Large intestine (tissue), 3 donors: ENCODE results near the gene UMAD1. TPM values are rescaled to one million over a fixed set of nuclear protein-coding genes. Genes with fewer than 3 reads are reported as not detected.

ENCODE experiments used
- DNase-seq, 2 donors: peaks; one replicate each; pipeline versions ENCODE4 v3.0.0 to v3.0.0-alpha.2; 2013
- H3K27ac ChIP-seq: one replicate; pipeline ENCODE4 v1.5.1; 2013; ENCODE audit warnings: low read length
- H3K27me3 ChIP-seq: 2 replicates; pipeline ENCODE4 v1.6.1; 2013; ENCODE audit warnings: low read length; ENCODE audit not compliant: control insufficient read depth, insufficient read depth
- H3K36me3 ChIP-seq: 2 replicates; pipeline ENCODE4 v1.6.1; 2013; ENCODE audit warnings: low read length; ENCODE audit not compliant: control insufficient read depth, insufficient read depth
- H3K4me1 ChIP-seq: one replicate; pipeline ENCODE4 v1.6.1; 2013; ENCODE audit warnings: low read length; ENCODE audit not compliant: control insufficient read depth, insufficient read depth
- H3K4me3 ChIP-seq: one replicate; pipeline ENCODE4 v1.5.1; 2013; ENCODE audit warnings: low read length
- H3K9me3 ChIP-seq: one replicate; pipeline ENCODE4 v1.6.1; 2013; ENCODE audit warnings: mild to moderate bottlenecking, low read depth, low read length, moderate library complexity; ENCODE audit not compliant: control insufficient read depth
- WGBS: methylation state at CpG from one replicate; pipeline ENCODE4 v1.1.5; 2013; ENCODE audit warnings: low lambda C conversion rate; ENCODE audit not compliant: insufficient coverage; 5-methylcytosine and 5-hydroxymethylcytosine counted together
- polyA plus RNA-seq: library from polyadenylated mRNA; unstranded; fragments of 120-200 nt; gene quantifications from one replicate; pipeline ENCODE4 v1.2.1, GENCODE V29; 2013

UMAD1 gene
- polyA plus RNA-seq, 1 donor: 17.5 TPM

- Histone ChIP-seq H3K9me3 (no peaks in the 10 kb centered on the region), H3K27ac (no peak overlapping the region), H3K4me1 (no peaks in the 10 kb centered on the region), H3K27me3 (no peaks in the 10 kb centered on the region), H3K4me3 (no peak overlapping the region), H3K36me3 (no peaks in the 10 kb centered on the region)
- peak; percentile 20 to 72 for DNase-seq
- no CpG with 5 or more reads among the region's 4 CpGs for WGBS
Measured at GRCh38 chr7:7895754-7896153, 255.2 kb downstream of the UMAD1 start.

GRCh38 chr7:7897509-7897908, 257.0 kb downstream of the UMAD1 start:
- no peaks in the 10 kb centered on the region for H3K36me3 ChIP-seq
- no peak for DNase-seq
- 82% methylated on average over 1 of the region's 2 CpGs for WGBS
- H3K4me3 ChIP-seq: no peak overlapping the region
- H3K9me3 ChIP-seq: no peaks in the 10 kb centered on the region
- no peaks in the 10 kb centered on the region for H3K27me3 ChIP-seq
- no peak overlapping the region for H3K27ac ChIP-seq
- no peaks in the 10 kb centered on the region for H3K4me1 ChIP-seq

- WGBS: 61% methylated on average over 2 of the region's 4 CpGs
- H3K27me3 ChIP-seq: no peaks in the 10 kb centered on the region
Measured at GRCh38 chr7:7897949-7898515, 257.5 kb downstream of the UMAD1 start.

GRCh38 chr7:7902845-7903244, 262.3 kb downstream of the UMAD1 start:
- Histone ChIP-seq H3K4me1 (no peaks in the 10 kb centered on the region), H3K9me3 (no peaks in the 10 kb centered on the region), H3K27ac (no peak overlapping the region), H3K4me3 (no peak overlapping the region), H3K36me3 (no peaks in the 10 kb centered on the region), H3K27me3 (no peaks in the 10 kb centered on the region)
- WGBS: no CpG with 5 or more reads among the region's 2 CpGs
- DNase-seq: no peak

More at GRCh38 chr7:7897949-7898515, 257.5 kb downstream of the UMAD1 start:
- no peak for DNase-seq
- Histone ChIP-seq H3K4me1 (no peaks in the 10 kb centered on the region), H3K9me3 (no peaks in the 10 kb centered on the region), H3K27ac (no peak overlapping the region), H3K36me3 (no peaks in the 10 kb centered on the region), H3K4me3 (no peak overlapping the region)

GRCh38 chr7:7907306-7907705, 266.8 kb downstream of the UMAD1 start:
- H3K36me3 ChIP-seq: no peaks in the 10 kb centered on the region
- no peak for DNase-seq
- no peaks in the 10 kb centered on the region for H3K9me3 ChIP-seq
- H3K4me1 ChIP-seq: no peaks in the 10 kb centered on the region
- H3K4me3 ChIP-seq: no peak overlapping the region
- WGBS: 100% methylated on average over 1 of the region's 2 CpGs
- H3K27me3 ChIP-seq: no peaks in the 10 kb centered on the region
- no peak overlapping the region for H3K27ac ChIP-seq

- Histone ChIP-seq H3K9me3 (no peaks in the 10 kb centered on the region), H3K36me3 (no peaks in the 10 kb centered on the region)
- 47% methylated on average over 2 of the region's 3 CpGs for WGBS
Measured at GRCh38 chr7:7908622-7909145, 268.1 kb downstream of the UMAD1 start.

GRCh38 chr7:7909376-7909775, 268.8 kb downstream of the UMAD1 start:
- Histone ChIP-seq H3K9me3 (no peaks in the 10 kb centered on the region), H3K36me3 (no peaks in the 10 kb centered on the region), H3K27me3 (no peaks in the 10 kb centered on the region), H3K27ac (no peak overlapping the region), H3K4me3 (no peak overlapping the region), H3K4me1 (no peaks in the 10 kb centered on the region)
- no peak for DNase-seq
- 83% methylated on average over 1 of the region's 4 CpGs for WGBS

More at GRCh38 chr7:7908622-7909145, 268.1 kb downstream of the UMAD1 start:
- DNase-seq: no peak
- no peak overlapping the region for H3K4me3 ChIP-seq
- H3K27me3 ChIP-seq: no peaks in the 10 kb centered on the region
- no peaks in the 10 kb centered on the region for H3K4me1 ChIP-seq
- H3K27ac ChIP-seq: no peak overlapping the region

GRCh38 chr7:7911369-7912123, 271.0 kb downstream of the UMAD1 start:
- no peaks in the 10 kb centered on the region for H3K4me1 ChIP-seq
- 72% methylated on average over 3 of the region's 4 CpGs for WGBS
- no peak overlapping the region for H3K4me3 ChIP-seq
- H3K27ac ChIP-seq: no peak overlapping the region
- DNase-seq: no peak
- H3K27me3 ChIP-seq: no peaks in the 10 kb centered on the region
- no peaks in the 10 kb centered on the region for H3K9me3 ChIP-seq
- H3K36me3 ChIP-seq: no peaks in the 10 kb centered on the region

GRCh38 chr7:7912937-7913336, 272.4 kb downstream of the UMAD1 start:
- Histone ChIP-seq H3K4me3 (no peak overlapping the region), H3K27me3 (no peaks in the 10 kb centered on the region), H3K4me1 (no peaks in the 10 kb centered on the region), H3K27ac (no peak overlapping the region), H3K9me3 (no peaks in the 10 kb centered on the region), H3K36me3 (no peaks in the 10 kb centered on the region)
- 100% methylated on average over 1 of the region's 3 CpGs for WGBS
- no peak for DNase-seq

- Histone ChIP-seq H3K9me3 (no peaks in the 10 kb centered on the region), H3K4me1 (no peaks in the 10 kb centered on the region), H3K27ac (no peak overlapping the region), H3K27me3 (no peaks in the 10 kb centered on the region), H3K4me3 (no peak overlapping the region), H3K36me3 (no peaks in the 10 kb centered on the region)
- no peak for DNase-seq
- no CpG with 5 or more reads among the region's 3 CpGs for WGBS
Measured at GRCh38 chr7:7913504-7913903, 273.0 kb downstream of the UMAD1 start.
